Endodermal cell (in vitro differentiated cells): Measurements from ENCODE around the gene ARL6. TPM values are rescaled to one million over a fixed set of nuclear protein-coding genes. Genes with fewer than 3 reads are reported as not detected.
A peak's percentile ranks its signal among the peaks of the same experiment; 100 is the strongest.

Experiments used
- DNase-seq: peaks from one replicate; pipeline ENCODE4 v3.0.0-alpha.2; 2017
- H3K27ac ChIP-seq: 2 replicates; pipeline ENCODE4 v1.5.1; 2013; ENCODE audit warnings: mild to moderate bottlenecking, low read depth, low read length, moderate library complexity
- H3K27me3 ChIP-seq: 2 replicates; pipeline ENCODE4 v1.6.1; 2013; ENCODE audit warnings: mild to moderate bottlenecking, low read length, moderate library complexity; ENCODE audit not compliant: insufficient read depth, control insufficient read depth, poor library complexity, severe bottlenecking
- H3K36me3 ChIP-seq: 2 replicates; pipeline ENCODE4 v1.7.0; 2013; ENCODE audit warnings: mild to moderate bottlenecking, low read length, moderate library complexity; ENCODE audit not compliant: control insufficient read depth, insufficient read depth
- H3K4me1 ChIP-seq: one replicate; pipeline ENCODE4 v1.7.0; 2013; ENCODE audit warnings: low read length; ENCODE audit not compliant: control insufficient read depth, insufficient read depth
- H3K4me3 ChIP-seq: 2 replicates; pipeline ENCODE4 v1.5.1; 2013; ENCODE audit warnings: mild to moderate bottlenecking, low read length, moderate library complexity
- H3K9ac ChIP-seq: 2 replicates; pipeline ENCODE4 v1.6.1; 2013; ENCODE audit warnings: mild to moderate bottlenecking, low read length, moderate library complexity; ENCODE audit not compliant: poor library complexity, severe bottlenecking; ENCODE audit errors: extremely low read depth
- H3K9me3 ChIP-seq: 2 replicates; pipeline ENCODE4 v1.6.1; 2013; ENCODE audit warnings: mild to moderate bottlenecking, low read length, moderate library complexity; ENCODE audit not compliant: control insufficient read depth
- H3K27ac Mint-ChIP-seq: 2 replicates; pipeline ENCODE4 v1.8.0; 2020; ENCODE audit warnings: mixed read lengths
- H3K27me3 Mint-ChIP-seq: 2 replicates; pipeline ENCODE4 v1.8.0; 2021; ENCODE audit warnings: mild to moderate bottlenecking, mixed read lengths; ENCODE audit not compliant: insufficient read depth
- H3K36me3 Mint-ChIP-seq: 2 replicates; pipeline ENCODE4 v1.8.0; 2020; ENCODE audit warnings: low read depth, mixed read lengths
- H3K4me1 Mint-ChIP-seq: 2 replicates; pipeline ENCODE4 v1.8.0; 2020; ENCODE audit warnings: mixed read lengths
- H3K4me3 Mint-ChIP-seq: 2 replicates; pipeline ENCODE4 v1.8.0; 2020; ENCODE audit warnings: mild to moderate bottlenecking, moderate library complexity, mixed read lengths
- H3K9me3 Mint-ChIP-seq: 2 replicates; pipeline ENCODE4 v1.8.0; 2020; ENCODE audit warnings: mild to moderate bottlenecking, mixed read lengths
- CTCF ChIP-seq: fragments of 200-600 bp; sonication (generic); conservative IDR thresholded peaks from 2 replicates; pipeline ENCODE4 v1.5.0; 2021; ENCODE audit warnings: antibody characterized with exemption, mild to moderate bottlenecking
- whole genome bisulfite sequencing, 2 experiments: methylation state at CpG; one replicate each; pipeline versions ENCODE4 v1.1.5 to v1.1.7; 2013; ENCODE audit warnings: missing lambda C conversion rate in 2 of 2, mixed read lengths in 1 of 2; ENCODE audit not compliant: insufficient coverage in 1 of 2, insufficient read length in 1 of 2; 5-methylcytosine and 5-hydroxymethylcytosine counted together
- total RNA-seq, 2 donors: library from RNA; stranded (reverse); fragmentation: NEBNext Ultra II Directional in 1 of 2; extraction: Animal tissue kit (Norgen Biotek cat#: 25700) in 1 of 2; gene quantifications; 2 replicates in 1 of 2; 3 replicates in 1 of 2; pipeline ENCODE4 v1.2.1, GENCODE V29; 2021

The ARL6 gene
- total RNA-seq, 2 donors from 2014 or later: 11.1 to 15.7 TPM

- Histone ChIP-seq H3K4me3 (no peak overlapping the region), H3K9me3 (no peaks in the 10 kb centered on the region), H3K27ac (no peak overlapping the region), H3K9ac (no peak overlapping the region), H3K36me3 (peaks cover under 1% of the 10 kb centered on the region), H3K4me1 (no peaks in the 10 kb centered on the region), H3K27me3 (no peaks in the 10 kb centered on the region)
- TF ChIP-seq CTCF: peak; percentile 90
- Mint-ChIP-seq H3K4me1 (no peaks in the 10 kb centered on the region), H3K9me3 (no peaks in the 10 kb centered on the region), H3K27me3 (no peaks in the 10 kb centered on the region), H3K36me3 (peaks cover 3% of the 10 kb centered on the region), H3K27ac (no peak overlapping the region), H3K4me3 (no peak overlapping the region)
- no peak for DNase-seq
Measured at GRCh38 chr3:97793420-97794019, 29.0 kb downstream of the ARL6 start.

- no peak for TF ChIP-seq CTCF
- Histone ChIP-seq H3K27me3 (no peaks in the 10 kb centered on the region), H3K9me3 (no peaks in the 10 kb centered on the region), H3K4me3 (no peak overlapping the region), H3K27ac (no peak overlapping the region), H3K9ac (no peak overlapping the region), H3K4me1 (no peaks in the 10 kb centered on the region), H3K36me3 (no peaks in the 10 kb centered on the region)
- DNase-seq: no peak
- Mint-ChIP-seq H3K4me3 (no peak overlapping the region), H3K27ac (no peak overlapping the region), H3K4me1 (no peaks in the 10 kb centered on the region), H3K36me3 (peaks cover 5% of the 10 kb centered on the region), H3K27me3 (no peaks in the 10 kb centered on the region), H3K9me3 (no peaks in the 10 kb centered on the region)
- WGBS, 2 experiments: 90 to 91% methylated on average over 2 to 4 of the region's 4 CpGs
Measured at GRCh38 chr3:97795951-97796350, 31.4 kb downstream of the ARL6 start.

GRCh38 chr3:97804471-97804870 lies 39.9 kb downstream of the ARL6 start:
- H3K4me1 Mint-ChIP-seq: peaks cover 15% of the 10 kb centered on the region

More at GRCh38 chr3:97804471-97804870, 39.9 kb downstream of the ARL6 start:
- no peak overlapping the region for H3K27ac ChIP-seq
- no peaks in the 10 kb centered on the region for H3K9me3 ChIP-seq
- H3K4me1 ChIP-seq: no peaks in the 10 kb centered on the region
- H3K36me3 ChIP-seq: no peaks in the 10 kb centered on the region
- 88% methylated on average over 3 of the region's 3 CpGs; no CpG with 5 or more reads in 1 of the 2 experiments for whole genome bisulfite sequencing, 2 experiments
- no peak overlapping the region for H3K27ac Mint-ChIP-seq
- DNase-seq: no peak
- H3K4me3 ChIP-seq: no peak overlapping the region
- H3K27me3 Mint-ChIP-seq: no peaks in the 10 kb centered on the region
- peaks cover 9% of the 10 kb centered on the region for H3K36me3 Mint-ChIP-seq
- H3K9me3 Mint-ChIP-seq: peaks cover 14% of the 10 kb centered on the region
- TF ChIP-seq CTCF: no peak
- no peak overlapping the region for H3K9ac ChIP-seq
- no peak overlapping the region for H3K4me3 Mint-ChIP-seq
- no peaks in the 10 kb centered on the region for H3K27me3 ChIP-seq
